Sigmoid colon (tissue), 4 donors: ENCODE data around the gene ENDOG.

Source experiments
- CTCF ChIP-seq, 4 experiments: fragments of 450-650 bp in 3 of 4; fragments of 200-600 bp in 1 of 4; IDR thresholded peaks; one replicate each; pipeline ENCODE4 v1.5.1; 2016 to 2019; ENCODE audit warnings: antibody characterized with exemption in 4 of 4, mild to moderate bottlenecking in 3 of 4, moderate library complexity in 2 of 4
- POLR2A ChIP-seq, 2 donors: fragments of 450-650 bp; IDR thresholded peaks; one replicate each; pipeline ENCODE4 v1.6.1; 2016; ENCODE audit warnings: antibody characterized with exemption in 2 of 2, mild to moderate bottlenecking in 2 of 2, moderate library complexity in 2 of 2
- POLR2AphosphoS5 ChIP-seq, 4 donors: sonication (generic); formaldehyde crosslinking; IDR thresholded peaks; one replicate each; pipeline ENCODE4 v1.6.1; 2017; ENCODE audit warnings: antibody characterized with exemption in 4 of 4

GRCh38 chr9:128825923-128826700 is 7.8 kb downstream of the ENDOG start:
- TF ChIP-seq CTCF (IDR thresholded peaks at IDR 0.05) (no peak), POLR2AphosphoS5 (IDR thresholded peaks at IDR 0.05) (no peak), POLR2A (IDR thresholded peaks at IDR 0.05) (no peak)
